NCI-H2196 (cell line): ENCODE results near the gene SAMD1.

ENCODE experiments used
- DNase-seq: peaks from one replicate; lab custom pipeline; 2025; ENCODE audit not compliant: unreplicated experiment; lab: John Stamatoyannopoulos, UW

The SAMD1 gene

DNA sequence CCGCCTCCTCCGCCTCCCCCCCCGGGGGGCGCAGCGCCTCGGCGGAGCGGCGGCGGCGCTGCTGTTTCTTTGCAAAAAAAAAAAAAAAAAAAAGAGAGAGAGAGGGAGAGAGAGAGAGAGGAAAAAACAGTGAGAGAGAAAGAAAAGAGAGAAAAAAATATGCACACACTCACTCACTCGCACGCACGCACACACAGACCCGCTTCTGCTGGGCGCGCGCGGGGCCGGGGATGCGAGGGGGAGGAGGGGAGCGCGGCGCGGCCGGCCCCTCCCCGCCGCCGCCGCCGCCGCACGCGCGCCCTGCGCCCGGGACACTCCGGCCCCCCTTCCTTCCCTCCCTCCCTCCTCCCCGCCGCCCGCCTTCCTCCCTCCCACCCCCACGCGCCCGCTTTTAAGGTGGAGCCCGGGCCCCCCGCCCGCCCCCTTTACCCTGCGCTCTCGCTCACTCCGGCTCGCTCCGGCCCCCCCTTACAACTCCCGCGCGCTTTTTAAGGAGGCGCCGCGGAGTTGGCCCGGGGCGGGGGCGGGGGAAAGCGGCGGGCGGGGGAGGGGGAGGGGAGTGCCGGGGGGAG lies at the start of gene SAMD1:
Gene SAMD1 (minus strand): TSS at position 243 of the 572 bp plus-strand sequence.
- DNase-seq: peak; percentile 92

DNA sequence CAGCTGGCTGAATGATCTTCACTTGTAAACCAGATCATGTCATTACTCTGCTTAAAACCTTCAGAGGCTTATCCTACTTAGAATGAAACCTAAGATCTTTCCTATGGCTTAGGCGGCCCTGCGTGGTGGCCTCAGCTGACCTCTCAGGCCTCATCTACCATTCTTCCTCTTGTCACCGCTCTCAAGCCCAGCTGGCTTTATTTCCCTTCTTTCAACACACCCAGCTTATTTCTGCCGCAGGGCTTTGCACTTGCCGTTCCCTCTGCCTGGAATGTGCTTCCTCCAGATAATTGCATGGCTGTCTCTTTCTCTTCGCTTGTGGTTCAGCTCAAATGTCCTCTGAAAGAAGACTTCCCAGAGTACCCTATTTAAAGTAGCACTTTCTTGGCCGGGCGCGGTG lies 49.4 kb upstream of the SAMD1 start:
- no peak for DNase-seq

DNA sequence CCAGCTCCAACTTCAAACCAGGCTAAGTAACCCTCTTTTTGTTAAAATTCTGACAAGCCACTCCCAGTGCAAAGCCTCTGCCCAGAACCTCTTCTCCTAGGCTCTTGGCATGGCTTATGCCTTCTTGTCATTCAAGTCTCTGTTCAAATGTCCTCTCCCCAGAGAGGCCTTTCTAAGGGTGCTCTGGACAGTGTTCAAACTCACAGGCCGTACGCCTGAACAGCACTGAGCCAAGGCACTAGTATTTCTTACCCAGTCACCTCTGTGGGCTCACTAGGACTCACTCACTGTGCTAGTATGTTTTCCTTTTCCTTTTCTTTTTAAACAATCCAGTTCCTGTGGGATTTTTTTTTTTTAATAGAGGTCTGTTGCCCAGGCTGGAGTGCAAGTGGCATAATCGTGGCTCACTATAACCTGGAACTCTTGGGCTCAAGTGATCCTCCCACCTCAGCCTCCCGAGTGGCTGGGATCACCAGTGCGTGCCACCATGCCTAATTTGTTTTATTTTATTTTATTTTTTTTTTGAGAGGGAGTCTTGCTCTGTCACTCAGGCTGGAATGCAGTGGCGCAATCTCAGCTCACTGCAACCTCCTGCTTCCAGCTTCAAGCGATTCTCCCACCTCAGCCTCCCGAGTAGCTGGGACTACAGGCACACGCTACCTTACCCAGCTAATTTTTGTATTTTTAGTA lies 48.2 kb upstream of the SAMD1 start:
- DNase-seq: no peak

DNA sequence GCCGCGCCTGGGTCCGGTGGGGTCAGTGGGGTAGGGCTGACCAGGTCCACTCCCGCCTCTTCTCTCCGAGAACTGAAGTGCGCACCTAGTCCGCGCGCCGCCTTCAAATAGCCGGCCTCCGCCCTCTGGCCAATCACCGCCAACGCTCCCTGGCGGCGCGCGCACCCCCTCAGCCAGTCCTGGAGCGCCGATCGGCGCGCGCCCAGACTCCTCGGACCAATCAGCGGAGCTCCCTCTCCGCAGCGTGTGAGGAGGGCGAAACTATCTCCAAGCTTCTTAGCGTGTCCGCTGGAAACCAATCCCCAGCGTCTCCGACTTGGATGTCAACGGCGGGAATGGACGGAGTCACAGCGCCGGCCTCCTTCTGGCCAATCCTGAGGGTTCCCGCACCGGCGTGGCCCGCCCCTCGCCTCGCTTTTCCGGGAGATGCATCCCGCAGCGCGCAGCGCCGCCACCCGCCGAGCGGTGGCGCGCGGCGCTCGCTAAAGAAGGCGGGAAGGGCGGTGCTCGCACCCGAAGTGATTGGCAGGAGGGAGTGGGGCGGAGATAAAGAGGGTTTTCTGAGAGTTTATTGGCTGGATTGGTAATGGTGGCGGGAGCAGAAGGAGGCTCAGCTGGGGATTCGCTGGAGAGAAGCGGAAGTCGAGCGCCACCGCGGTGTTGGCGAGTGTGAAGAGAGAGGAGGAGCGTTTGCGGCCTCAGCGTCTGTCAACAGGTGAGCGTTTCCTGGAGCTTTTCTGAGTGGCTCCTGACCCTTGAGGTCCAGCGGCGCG lies 46.1 kb upstream of the SAMD1 start, which contains the start of gene ASF1B:
Gene ASF1B (minus strand): TSS at position 81 of the 773 bp plus-strand sequence. CDS start 133 bp downstream, outside the sequence.
- peak; percentile 99 for DNase-seq

DNA sequence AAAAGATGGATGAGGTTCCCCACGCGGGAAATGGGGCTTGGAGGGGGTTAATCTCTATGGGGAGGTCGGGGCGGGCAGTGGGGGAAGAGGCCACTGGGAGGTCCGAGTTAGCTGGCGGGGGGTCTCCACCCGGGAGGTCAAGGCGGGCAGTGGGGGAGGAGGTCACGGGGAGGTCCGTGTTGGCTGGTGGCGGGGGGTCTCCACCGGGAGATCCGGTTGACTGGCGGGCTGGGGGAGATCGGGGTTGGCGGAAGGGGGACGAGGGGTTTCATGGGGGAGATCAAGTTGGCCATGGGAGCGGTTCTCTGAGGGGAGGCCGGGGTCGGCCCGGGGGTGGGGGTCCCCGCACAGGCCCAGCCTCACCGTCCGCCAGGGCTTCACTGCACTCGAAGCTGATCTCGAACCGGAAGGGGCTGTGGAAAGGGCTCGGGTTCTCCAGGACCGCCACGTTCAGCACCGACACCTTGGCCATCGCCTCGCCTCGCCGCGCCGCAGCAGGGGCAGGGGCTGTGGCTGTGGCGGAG lies 45.5 kb upstream of the SAMD1 start:
- no peak for DNase-seq

DNA sequence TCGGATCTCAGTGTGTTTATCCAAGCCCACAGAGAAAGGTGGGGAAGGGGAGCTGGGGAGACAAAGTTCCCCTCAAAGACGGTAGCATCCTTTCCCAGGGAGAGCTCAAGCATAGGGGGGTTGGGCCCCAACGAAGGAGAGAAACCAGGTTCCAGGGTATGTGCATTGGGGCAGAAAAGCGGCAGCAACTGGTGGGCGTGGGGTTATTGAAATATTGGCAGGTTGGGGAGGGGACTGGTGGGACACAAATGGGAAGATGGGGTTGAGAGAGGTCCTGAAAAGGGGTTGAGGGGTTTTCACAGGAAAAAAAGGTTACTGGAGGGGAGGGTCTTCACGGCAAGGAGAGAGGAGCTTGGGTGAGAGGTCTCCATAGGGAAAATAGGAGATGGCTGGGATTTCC lies 44.8 kb upstream of the SAMD1 start:
- DNase-seq: no peak

DNA sequence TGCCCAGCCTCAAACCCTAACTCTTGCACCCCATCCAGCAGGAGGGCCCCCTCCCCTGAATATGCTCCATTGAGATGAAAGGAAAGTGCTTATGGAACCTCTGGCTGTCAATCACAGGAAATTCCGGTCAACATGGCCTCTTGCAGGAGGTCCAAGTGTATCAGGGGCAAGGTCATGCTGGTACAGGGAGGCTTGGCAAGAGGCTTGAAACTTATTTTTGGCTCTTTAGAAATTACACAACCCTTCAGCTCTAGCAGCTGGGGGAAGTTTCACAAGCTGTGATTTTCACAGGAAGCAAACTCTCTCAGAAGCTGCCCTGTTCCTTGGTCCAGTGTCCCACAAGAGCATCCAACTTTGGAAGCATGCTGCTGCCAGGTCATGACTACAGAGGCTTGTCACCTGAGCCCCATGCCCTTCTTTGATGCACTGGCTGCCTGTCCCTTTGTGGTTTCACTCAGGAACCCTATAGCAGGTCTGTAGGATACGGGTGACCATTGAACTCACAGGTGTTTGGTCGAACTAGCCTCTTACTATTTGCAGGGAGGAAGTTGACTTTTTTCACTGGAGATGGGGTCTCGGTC lies 37.5 kb upstream of the SAMD1 start:
- DNase-seq: no peak

DNA sequence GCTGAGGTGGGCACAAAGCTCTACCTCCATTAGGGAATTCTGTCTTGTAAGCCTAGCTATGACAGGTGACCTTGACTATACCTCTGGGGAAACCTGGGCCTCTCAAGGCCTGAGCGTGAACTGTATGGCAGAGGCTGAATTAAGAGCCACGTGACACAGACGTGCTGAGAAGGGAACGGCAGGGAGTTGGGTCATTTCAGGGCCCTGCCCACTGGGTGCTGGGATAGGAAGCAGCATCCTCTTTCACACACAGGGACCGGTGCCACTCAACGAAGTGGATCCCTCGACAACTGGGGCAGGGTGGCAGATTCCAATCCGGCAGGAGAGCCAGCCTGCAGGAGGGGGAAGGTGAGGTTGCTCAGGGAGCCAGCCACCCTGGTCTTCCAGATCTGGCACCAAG lies 36.6 kb upstream of the SAMD1 start:
- no peak for DNase-seq

DNA sequence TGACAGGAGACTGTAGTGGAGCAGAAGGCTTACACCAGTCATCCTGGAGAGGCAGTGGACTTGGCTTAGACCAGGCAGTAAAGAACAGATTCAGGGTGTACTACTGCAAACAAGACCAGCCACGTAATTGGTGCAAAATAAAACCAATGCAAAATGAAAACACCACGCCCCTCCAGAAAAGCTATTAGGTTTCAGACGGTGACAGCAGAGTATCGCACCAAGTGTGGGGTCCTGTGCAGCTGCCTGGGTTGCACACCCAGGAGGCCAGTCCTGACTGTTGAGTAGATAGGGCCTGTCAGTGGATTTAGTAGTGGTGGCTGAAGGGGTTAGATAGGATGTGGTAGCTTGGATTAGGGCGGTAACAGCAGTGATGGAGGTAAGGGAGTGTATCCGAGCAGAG lies 32.4 kb upstream of the SAMD1 start:
- DNase-seq: no peak

DNA sequence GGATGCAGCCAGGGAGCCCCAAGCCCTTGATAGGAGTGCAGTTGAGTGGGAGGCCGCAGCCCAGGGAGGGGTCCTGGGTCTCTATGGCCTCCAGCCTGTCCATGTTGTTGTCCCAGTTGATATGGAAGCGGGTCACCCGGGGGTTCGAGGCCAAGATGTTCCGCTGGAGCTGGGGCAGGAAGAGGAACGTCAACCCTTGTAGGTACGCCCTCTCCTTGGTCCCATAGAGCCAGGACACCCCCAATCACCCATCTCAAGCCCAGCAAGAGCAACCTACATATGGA lies 29.9 kb upstream of the SAMD1 start:
- no peak for DNase-seq

DNA sequence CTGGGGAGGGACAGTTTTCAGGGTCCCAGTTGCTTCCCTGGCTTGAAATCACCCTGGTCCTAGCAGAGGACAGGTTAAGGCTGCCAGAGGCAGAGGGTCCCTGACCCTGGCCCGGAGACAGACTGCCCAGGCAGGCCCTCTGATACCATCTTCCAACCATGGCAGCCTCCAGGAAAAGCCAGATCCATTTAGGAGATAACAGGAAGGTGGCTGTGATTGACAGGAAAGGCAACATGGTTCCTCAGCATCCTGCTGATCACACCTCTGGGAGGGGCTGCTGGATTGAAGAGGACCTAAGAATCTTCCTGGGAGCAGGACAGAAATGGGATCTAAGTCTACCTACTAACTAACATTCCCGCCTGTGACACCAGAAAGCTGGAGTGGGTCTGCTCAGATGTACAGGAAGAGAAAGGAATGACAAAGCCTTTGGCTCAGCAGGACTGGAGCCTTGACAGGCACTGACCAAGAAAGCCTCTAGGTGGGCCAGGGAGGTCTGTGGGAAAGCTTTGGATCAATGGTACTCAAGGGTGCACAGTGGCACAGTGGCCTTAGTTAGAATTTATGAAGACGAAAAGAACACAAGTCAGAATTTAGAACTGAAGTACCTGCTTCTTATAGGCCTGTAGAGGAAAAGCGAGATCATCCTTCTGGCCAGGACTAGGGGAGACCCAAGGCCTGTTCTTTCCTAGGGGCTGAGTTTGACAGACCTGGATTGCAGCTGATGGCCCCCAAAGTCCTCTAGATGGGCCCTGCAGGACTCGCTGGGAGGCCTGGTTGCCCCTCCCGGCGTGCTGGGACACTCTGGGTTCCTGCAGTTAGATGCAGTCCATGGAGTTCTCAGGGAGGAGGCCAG lies 29.3 kb upstream of the SAMD1 start:
- DNase-seq: no peak

DNA sequence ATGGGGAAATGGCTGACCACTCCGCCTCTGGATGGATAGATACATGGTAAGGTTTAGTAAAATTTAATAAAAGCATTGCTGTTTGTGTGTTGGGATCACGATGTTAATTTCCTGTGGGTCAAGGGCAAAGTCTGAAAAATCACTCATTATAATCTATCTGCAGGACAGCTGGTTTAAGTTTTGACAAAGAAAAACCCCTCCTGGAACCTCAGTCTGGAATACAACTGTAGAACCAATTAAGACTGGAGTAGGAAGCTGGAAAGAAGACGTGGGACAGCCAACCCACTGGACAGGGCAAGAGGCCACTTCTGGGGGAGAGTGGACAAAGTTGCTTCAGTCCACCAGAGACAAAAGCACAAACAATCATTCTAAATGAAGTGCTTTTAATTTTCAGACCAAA lies 28.6 kb upstream of the SAMD1 start:
- no peak for DNase-seq

DNA sequence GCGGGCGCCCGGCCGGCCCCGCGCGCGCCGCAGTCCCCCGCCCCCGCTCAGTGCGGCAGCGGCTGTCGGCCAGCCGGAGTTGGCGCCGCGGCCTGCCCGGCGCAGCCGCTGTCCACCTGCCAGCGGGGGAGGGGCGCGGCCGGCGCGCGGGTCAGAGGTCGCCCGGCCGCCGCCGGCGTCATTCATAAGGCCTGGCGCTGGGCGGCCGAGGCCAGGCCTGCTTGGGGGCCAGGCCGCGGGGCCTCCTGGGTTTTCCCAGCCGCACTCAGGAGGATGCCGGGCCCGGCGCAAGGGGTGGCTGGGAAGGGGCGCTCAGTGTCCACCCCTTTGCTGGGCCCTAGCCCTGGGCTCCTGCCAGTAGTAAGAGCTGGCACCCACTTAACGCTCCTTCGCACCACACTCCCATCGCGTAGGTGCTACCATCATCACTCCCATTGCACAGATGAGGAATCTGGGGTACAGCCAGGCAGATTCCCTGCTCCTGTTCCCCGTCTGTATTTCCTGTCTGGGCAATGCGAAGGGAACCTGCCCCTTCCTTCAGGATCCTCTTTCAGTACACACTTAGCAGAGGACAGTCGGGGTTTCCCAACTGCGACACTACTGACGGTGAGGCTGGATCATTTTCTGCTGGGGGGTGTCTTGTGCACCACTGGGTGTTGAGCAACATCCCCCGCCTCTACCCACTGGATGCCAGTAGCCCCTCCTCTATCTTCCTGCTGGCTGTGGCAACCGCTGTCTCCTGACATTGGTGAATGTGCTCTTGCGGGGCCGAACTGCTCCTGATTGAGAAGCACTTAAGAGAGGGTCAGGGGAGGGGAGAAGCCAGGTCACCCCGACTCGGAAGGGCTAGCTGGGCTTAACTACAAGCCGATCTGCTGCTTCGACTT lies 27.9 kb upstream of the SAMD1 start:
- peak; percentile 78 for DNase-seq

DNA sequence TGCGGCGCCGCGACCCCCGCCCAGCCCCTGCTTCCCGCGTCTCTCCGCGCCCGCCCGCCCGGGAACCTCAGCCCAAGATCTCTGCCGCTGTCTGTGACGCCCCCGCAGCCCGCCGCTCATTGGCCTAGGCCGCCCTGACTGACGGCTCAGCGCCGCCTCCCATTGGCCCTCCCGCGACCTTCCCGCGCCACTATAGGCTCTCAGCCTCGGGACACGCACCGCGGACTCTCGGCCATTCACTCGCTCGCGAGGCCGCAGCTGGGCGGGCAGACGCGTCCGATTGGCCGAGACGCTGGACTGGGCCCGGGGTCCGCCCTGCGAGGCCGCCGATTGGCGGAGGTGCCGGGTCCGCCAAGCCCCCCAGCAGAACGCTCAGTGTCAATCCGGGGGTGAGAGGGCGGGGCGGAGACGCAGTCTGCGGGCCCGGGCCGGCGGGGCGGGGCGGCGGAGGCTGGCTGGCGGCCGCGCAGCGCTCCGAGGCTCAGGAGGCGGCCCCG lies 27.2 kb upstream of the SAMD1 start, which contains the start of gene PRKACA:
Gene PRKACA (minus strand): TSS at position 95 of the 497 bp plus-strand sequence. CDS start 215 bp downstream, outside the sequence.
- DNase-seq: peak; percentile 98

DNA sequence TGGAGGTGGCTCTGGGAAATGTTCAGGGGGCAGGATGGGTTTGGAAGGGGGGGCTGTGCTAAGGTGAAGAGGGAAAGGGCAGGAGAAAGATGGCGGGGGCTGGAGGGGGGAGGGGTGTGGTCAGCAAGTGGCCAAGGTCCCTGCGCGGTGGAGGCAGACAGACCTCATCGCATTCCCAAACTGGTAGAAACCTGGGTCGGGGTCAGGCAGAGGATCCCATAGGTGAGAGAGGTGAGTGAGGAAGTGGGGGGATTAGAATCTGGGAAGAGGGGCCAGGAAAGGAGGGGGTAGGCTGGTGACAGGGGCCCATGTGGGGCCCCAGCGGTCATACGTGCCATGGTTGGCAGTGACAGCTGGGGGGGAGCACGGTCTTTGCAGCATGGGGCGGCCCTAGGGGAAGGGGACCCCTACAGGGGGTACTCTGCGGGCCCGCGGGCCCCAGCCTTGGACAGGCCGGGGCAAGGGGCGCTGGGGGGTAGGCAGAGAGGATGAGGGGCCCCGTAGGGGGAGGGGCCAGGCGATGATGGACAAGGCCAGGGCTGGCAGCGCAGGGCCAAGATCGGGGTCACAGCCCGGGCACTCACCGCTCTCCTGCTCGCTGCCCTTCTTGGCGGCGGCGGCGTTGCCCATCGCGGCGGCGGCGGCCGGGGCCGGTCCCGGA lies 26.5 kb upstream of the SAMD1 start:
- no peak for DNase-seq

DNA sequence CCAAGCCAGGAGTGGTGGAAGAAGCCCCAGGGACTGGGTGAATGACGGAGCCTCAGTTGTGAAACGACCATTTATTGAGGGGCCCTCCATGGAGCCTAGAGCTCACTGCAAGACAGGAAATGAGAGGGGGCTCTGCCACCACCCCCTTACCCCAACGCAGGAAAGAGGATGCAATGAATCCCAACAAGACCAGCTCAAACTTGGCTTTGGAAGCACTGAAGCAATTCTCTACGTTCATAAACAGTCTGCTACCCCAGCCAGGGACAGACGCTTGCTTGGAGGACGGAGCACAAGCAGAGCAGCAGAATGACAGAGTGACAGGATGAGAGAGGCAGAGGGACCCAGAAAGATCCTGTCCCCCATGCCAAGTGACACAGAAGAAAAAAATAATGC lies 26.0 kb upstream of the SAMD1 start:
- DNase-seq: no peak

DNA sequence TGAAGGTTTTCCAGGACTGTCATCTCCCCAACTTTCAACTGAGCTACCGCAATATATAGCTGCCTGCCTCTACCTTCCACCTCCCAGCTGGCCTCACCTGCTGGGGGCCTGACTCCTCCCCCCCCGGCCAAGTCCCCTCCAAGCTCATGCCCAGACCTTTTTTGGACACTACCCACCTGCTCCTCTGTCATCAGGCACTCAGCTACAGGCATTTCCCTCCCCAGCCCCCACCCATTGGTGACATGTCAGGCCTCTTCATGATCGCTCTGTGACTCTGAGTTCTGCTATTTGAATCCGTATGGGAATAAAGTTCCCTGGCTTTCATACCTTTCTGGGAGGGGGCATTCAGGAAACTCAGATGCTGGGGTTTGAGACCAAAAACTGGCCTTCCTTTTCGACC lies 25.2 kb upstream of the SAMD1 start:
- no peak for DNase-seq

DNA sequence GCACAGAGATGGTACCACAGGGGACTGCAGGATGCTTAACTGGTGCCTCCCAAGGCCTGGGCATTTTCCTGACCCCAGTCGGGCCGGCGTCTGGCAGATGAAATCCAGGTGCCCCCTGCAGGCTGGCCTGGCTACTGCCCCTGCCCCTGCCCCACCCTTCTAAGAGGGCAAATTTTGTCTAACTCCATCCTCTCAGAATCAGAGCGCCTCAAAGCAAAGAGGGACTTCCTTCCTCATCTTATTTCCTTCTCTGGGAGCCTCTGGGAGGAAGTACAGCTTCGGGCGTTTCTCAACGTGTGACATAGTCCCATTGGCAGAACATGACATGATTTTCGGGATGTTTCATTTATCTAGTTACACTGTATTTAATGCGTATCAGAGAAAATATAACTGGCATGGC lies 24.3 kb upstream of the SAMD1 start:
- no peak for DNase-seq

DNA sequence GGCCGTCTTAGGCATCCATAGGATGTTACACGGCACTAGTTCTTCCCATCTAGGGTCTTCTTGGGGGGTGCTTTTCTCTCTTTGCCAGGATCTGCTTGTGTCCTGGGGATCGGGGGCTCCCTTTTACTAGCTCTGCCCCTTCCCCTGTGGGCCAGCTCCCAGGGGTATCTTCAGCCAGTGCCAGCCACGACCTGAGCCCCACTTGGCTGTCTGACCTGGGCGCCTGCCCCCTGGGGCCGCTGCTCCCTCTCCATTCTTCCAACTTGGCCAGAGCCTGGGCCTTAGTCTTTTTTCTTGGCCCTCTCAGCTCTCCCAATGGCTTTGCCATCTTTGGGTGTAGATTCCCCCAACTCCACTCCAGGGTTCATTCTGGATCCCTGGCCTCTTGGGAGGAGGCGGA lies 23.9 kb upstream of the SAMD1 start:
- no peak for DNase-seq
